Panc1 (cell line): ENCODE results near the gene CTTNBP2NL. TPM values are rescaled to one million over a fixed set of nuclear protein-coding genes. Genes with fewer than 3 reads are reported as not detected.

ENCODE experiments used
- ATAC-seq: fragments of 200-7000 bp; cut with Tn5 transposase; 2 replicates; pipeline ENCODE4 v1.9.1; 2020; ENCODE audit warnings: mild to moderate bottlenecking, moderate library complexity
- BruUV-seq: library from RNA; stranded (reverse); fragments of 400-500 nt; replicated peaks from 2 replicates; lab custom pipeline; 2021; lab: Mats Ljungman, UMichigan
- CTCF ChIA-PET: fragments of 300-600 bp; sonication (Branson Sonifier 250); formaldehyde crosslinking; loops from one replicate; lab custom pipeline; 2022; ENCODE audit warnings: antibody characterized with exemption; lab: Charles Lee
- POLR2A ChIA-PET: fragments of 300-600 bp; sonication (Branson Sonifier 250); formaldehyde crosslinking; loops from one replicate; lab custom pipeline; 2022; ENCODE audit warnings: antibody characterized with exemption; lab: Charles Lee
- DNase-seq: peaks from one replicate; pipeline ENCODE4 v3.0.0-alpha.2; 2010; ENCODE audit warnings: low read depth, low spot score
- H3K27ac ChIP-seq: 2 replicates; pipeline ENCODE4 v1.5.1; 2011; ENCODE audit warnings: mild to moderate bottlenecking, low read length, inconsistent platforms
- H3K27me3 ChIP-seq: fragments of 200-500 bp; sonication (Bioruptor generic); 2 replicates; pipeline ENCODE4 v1.6.0; 2014; ENCODE audit warnings: low read length, inconsistent platforms; ENCODE audit not compliant: control insufficient read depth, insufficient read depth
- H3K36me3 ChIP-seq: fragments of 200-500 bp; sonication (Bioruptor generic); 2 replicates; pipeline ENCODE4 v1.5.1; 2014; ENCODE audit warnings: inconsistent platforms, mild to moderate bottlenecking, low read length, moderate library complexity; ENCODE audit not compliant: control insufficient read depth, insufficient read depth
- H3K4me1 ChIP-seq: 2 replicates; pipeline ENCODE4 v1.5.1; 2011; ENCODE audit warnings: inconsistent platforms, mild to moderate bottlenecking, low read length, moderate library complexity; ENCODE audit not compliant: control insufficient read depth, insufficient read depth
- H3K4me3 ChIP-seq, 2 experiments: 2 replicates each; pipeline ENCODE4 v1.5.1; 2011 to 2012; ENCODE audit warnings: low read depth in 2 of 2, low read length in 2 of 2, mild to moderate bottlenecking in 2 of 2, inconsistent platforms in 1 of 2, moderate library complexity in 1 of 2
- H3K9me3 ChIP-seq: fragments of 200-500 bp; sonication (Bioruptor generic); 2 replicates; pipeline ENCODE4 v1.5.1; 2014; ENCODE audit warnings: low read depth, mild to moderate bottlenecking, inconsistent platforms, low read length, moderate library complexity; ENCODE audit not compliant: control insufficient read depth, insufficient read depth
- POLR2AphosphoS5 ChIP-seq: IDR thresholded peaks from 2 replicates; pipeline ENCODE4 v1.6.1; 2012; ENCODE audit warnings: mild to moderate bottlenecking, low read depth, low read length, moderate library complexity
- SIN3A ChIP-seq: IDR thresholded peaks from 2 replicates; pipeline ENCODE4 v1.6.1; 2012; ENCODE audit warnings: low read depth, mild to moderate bottlenecking, low read length, moderate library complexity, borderline replicate concordance; ENCODE audit not compliant: insufficient read depth
- TCF7L2 ChIP-seq: IDR thresholded peaks from 2 replicates; pipeline ENCODE4 v1.6.1; 2011; ENCODE audit warnings: mild to moderate bottlenecking, low read depth, low read length, inconsistent platforms
- in situ Hi-C: cut with HindIII; loops from 2 replicates; pipeline ENCODE4 v1.10.0; 2016; ENCODE audit warnings: low sequenced_read_pairs, low pct_unique_long_range_greater_than_20kb
- intact Hi-C: fragments of 100-400 bp; cut with micrococcal nuclease; formaldehyde crosslinking; loops from one replicate; pipeline ENCODE4 v1.10.0; 2022; ENCODE audit not compliant: unreplicated experiment
- total RNA-seq: library from RNA; stranded (reverse); gene quantifications from one replicate; pipeline ENCODE4 v1.2.1, GENCODE V29; 2021; ENCODE audit not compliant: unreplicated experiment
- TF ChIP-seq, protein P1 (sequence below), 2 experiments: IDR thresholded peaks; 2 replicates each; pipeline ENCODE4 v1.6.1; 2011 to 2012; ENCODE audit warnings: low read depth in 2 of 2, control low read depth in 1 of 2, low read length in 1 of 2, mild to moderate bottlenecking in 1 of 2, moderate library complexity in 1 of 2; ENCODE audit not compliant: insufficient read depth in 1 of 2
- TF ChIP-seq, protein P2 (sequence below): fragments of 450-650 bp; IDR thresholded peaks from 2 replicates; pipeline ENCODE4 v1.5.1; 2017; ENCODE audit warnings: mild to moderate bottlenecking

Gene CTTNBP2NL
- total RNA-seq, 1 experiment from 2014 or later: 18.4 TPM

DNA sequence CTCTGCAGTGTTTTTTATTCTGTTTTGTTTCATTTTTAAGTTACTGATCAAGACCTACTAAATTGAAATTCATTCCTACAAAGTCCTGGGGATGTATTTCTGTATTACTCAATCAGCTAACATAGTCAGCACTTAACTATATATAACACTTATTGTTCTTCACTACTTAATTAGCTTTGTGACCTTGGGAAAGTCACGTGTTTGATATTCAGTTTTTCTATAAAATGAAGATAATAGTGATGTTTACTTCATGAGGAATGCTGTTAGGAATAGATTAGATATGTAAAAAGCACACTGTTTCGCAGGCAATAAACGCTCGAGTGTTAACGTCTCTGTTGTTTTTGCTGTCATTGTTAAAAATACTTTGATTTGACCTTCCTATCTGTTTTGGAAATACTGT is 44.6 kb downstream of the CTTNBP2NL start:
- intact Hi-C loops (no loop called here), in situ Hi-C loops (no loop called here)
- no peak for ATAC-seq
- TF ChIP-seq, protein P1, sequence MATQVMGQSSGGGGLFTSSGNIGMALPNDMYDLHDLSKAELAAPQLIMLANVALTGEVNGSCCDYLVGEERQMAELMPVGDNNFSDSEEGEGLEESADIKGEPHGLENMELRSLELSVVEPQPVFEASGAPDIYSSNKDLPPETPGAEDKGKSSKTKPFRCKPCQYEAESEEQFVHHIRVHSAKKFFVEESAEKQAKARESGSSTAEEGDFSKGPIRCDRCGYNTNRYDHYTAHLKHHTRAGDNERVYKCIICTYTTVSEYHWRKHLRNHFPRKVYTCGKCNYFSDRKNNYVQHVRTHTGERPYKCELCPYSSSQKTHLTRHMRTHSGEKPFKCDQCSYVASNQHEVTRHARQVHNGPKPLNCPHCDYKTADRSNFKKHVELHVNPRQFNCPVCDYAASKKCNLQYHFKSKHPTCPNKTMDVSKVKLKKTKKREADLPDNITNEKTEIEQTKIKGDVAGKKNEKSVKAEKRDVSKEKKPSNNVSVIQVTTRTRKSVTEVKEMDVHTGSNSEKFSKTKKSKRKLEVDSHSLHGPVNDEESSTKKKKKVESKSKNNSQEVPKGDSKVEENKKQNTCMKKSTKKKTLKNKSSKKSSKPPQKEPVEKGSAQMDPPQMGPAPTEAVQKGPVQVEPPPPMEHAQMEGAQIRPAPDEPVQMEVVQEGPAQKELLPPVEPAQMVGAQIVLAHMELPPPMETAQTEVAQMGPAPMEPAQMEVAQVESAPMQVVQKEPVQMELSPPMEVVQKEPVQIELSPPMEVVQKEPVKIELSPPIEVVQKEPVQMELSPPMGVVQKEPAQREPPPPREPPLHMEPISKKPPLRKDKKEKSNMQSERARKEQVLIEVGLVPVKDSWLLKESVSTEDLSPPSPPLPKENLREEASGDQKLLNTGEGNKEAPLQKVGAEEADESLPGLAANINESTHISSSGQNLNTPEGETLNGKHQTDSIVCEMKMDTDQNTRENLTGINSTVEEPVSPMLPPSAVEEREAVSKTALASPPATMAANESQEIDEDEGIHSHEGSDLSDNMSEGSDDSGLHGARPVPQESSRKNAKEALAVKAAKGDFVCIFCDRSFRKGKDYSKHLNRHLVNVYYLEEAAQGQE (IDR thresholded peaks at IDR 0.05; ENCODE audit: insufficient read depth in 1 of 2, low read depth in 2 of 2, low read length in 1 of 2): no peak
- TF ChIP-seq, protein P2, sequence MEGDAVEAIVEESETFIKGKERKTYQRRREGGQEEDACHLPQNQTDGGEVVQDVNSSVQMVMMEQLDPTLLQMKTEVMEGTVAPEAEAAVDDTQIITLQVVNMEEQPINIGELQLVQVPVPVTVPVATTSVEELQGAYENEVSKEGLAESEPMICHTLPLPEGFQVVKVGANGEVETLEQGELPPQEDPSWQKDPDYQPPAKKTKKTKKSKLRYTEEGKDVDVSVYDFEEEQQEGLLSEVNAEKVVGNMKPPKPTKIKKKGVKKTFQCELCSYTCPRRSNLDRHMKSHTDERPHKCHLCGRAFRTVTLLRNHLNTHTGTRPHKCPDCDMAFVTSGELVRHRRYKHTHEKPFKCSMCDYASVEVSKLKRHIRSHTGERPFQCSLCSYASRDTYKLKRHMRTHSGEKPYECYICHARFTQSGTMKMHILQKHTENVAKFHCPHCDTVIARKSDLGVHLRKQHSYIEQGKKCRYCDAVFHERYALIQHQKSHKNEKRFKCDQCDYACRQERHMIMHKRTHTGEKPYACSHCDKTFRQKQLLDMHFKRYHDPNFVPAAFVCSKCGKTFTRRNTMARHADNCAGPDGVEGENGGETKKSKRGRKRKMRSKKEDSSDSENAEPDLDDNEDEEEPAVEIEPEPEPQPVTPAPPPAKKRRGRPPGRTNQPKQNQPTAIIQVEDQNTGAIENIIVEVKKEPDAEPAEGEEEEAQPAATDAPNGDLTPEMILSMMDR: no peak
- no peak for TF ChIP-seq SIN3A
- no peak for TF ChIP-seq TCF7L2
- no peak for TF ChIP-seq POLR2AphosphoS5
- no peaks in the 10 kb centered on the region for H3K27me3 ChIP-seq
- no peaks in the 10 kb centered on the region for H3K36me3 ChIP-seq
- CTCF ChIA-PET: no interaction called here
- BruUV-seq: no TSS peak
- H3K4me3 ChIP-seq: no peak overlapping the region
- POLR2A ChIA-PET: no interaction called here
- H3K27ac ChIP-seq: no peak overlapping the region
- H3K4me1 ChIP-seq: no peaks in the 10 kb centered on the region
- no peaks in the 10 kb centered on the region for H3K9me3 ChIP-seq
- DNase-seq: no peak

DNA sequence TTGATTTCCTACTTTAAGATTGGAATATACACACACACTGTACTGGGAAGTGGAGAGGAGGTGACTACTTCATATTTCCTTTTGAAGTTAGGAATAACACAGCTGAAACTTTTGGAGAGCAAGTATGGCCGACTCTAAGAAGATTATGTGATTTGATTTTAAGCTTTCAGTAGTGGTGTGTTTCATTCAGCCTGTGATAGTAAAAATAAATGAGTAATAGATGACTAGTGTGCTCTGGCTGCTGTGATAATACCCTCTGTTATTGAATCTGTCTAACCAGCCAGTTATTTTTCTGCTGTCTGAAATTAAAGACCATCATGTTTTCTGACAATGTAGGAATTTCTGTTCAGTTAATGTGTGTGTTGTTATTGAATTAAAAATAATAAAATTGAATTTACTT is 48.3 kb downstream of the CTTNBP2NL start:
- TF ChIP-seq, protein P1 (IDR thresholded peaks at IDR 0.05; ENCODE audit: insufficient read depth in 1 of 2, low read depth in 2 of 2, low read length in 1 of 2): no peak
- TF ChIP-seq TCF7L2 (no peak), POLR2AphosphoS5 (no peak), SIN3A (no peak)
- TF ChIP-seq, protein P2: no peak
- POLR2A ChIA-PET: no interaction called here
- Histone ChIP-seq H3K4me1 (no peaks in the 10 kb centered on the region), H3K27ac (no peak overlapping the region), H3K27me3 (no peaks in the 10 kb centered on the region), H3K9me3 (no peaks in the 10 kb centered on the region), H3K36me3 (no peaks in the 10 kb centered on the region), H3K4me3 (no peak overlapping the region)
- ATAC-seq: no peak
- intact Hi-C loops (no loop called here), in situ Hi-C loops (no loop called here)
- CTCF ChIA-PET: no interaction called here
- BruUV-seq: no TSS peak
- DNase-seq: no peak
